Activated CD8-positive, alpha-beta memory T cell treated with anti-CD3 and anti-CD28 coated beads, Interleukin-2, amount 50 U/mL, for 1 hour (primary cell): Measurements from ENCODE around the gene INHA.

Experiments
- DNase-seq: peaks from one replicate; pipeline ENCODE4 v3.0.0-alpha.2; 2020; ENCODE audit errors: extremely low read depth

INHA gene

DNA sequence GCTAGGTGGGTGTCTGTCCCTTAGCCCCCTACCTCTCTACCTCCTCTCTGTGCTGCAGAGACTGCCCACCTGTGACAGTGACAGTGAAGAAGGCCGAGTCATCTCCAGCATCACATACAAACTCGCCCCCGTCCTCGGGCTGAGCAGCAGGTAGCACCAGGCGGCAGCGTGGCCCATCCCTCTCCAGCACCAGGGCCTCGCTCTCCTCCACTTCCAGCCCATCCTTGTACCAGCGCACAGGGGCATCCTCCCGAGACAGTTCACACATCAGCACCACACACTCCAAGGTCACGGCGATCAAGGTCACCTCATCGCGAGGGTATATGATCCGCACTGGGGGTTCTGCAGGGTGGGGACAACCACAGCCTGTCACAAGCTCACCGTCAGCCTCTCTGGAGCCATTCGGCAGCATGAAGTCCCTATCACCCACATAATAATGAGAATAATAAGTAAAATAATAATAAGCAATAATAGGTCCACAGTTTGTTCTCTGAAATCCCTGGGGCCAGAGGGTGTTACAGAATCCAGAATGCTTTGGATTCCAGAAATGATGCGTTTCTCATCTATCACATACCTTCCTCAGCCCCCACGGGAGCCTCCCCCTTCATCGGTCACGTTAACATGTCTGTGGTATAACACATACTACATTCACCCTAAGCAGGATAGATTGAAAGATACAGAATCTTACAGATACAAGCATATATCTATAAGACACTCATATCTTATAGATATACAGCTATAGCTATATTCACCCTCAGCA is 12.8 kb upstream of the INHA start:
- DNase-seq = no peak

DNA sequence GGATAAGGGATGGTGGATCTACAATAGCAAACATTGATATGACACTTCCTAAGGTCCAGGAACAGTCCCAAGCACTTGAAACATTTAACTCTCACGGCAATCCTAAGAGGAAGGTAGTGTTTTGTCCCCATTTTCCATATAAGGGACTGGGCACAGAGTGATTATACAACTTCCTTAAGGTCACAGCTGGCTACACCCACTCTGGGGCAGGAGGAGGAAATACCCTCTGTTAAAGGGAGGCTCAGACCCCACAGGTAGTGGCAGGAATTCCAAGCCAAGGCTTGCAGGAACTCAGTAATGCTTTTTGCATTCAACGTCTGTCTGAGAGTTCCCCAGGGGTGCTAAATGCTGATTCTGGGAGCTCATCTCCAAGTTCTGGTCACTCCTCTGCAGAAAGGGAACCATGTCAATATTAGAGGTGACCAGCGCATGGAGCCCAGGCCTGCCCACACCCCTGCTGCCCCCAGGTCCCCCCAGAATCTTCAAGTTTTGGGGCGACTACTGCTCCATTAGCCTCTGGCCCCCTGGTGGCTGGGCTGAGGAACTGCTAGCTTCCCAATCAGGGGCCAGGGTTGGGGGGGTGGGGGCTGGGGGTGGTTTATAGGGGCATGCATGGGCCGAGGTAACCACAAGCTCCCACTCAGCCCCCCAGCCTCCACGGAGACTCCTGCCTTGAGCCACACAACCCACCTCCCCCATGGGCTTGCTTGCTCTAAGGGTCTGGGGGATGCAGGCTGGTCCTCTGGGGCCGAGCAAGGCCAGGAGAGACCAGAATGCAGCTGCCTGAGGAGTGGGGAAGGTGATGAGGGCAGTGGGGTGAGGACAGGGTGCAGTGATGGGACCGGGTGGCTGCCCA is 11.8 kb upstream of the INHA start:
- no peak for DNase-seq

DNA sequence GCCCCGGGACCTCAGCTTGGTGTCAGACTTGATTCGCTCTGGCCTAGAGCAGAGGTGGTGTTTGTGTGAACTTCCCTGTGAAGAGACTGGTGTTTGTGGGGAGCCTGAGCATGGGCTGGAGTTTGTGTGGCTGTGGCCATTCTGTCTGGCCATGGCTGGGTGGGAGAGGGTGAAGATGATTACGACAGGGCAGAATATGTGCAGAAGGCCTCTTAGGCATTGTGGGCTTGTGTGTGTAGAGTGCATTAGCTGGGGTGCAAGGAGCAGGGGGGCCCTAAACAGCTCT is 11.3 kb upstream of the INHA start:
- DNase-seq = no peak

DNA sequence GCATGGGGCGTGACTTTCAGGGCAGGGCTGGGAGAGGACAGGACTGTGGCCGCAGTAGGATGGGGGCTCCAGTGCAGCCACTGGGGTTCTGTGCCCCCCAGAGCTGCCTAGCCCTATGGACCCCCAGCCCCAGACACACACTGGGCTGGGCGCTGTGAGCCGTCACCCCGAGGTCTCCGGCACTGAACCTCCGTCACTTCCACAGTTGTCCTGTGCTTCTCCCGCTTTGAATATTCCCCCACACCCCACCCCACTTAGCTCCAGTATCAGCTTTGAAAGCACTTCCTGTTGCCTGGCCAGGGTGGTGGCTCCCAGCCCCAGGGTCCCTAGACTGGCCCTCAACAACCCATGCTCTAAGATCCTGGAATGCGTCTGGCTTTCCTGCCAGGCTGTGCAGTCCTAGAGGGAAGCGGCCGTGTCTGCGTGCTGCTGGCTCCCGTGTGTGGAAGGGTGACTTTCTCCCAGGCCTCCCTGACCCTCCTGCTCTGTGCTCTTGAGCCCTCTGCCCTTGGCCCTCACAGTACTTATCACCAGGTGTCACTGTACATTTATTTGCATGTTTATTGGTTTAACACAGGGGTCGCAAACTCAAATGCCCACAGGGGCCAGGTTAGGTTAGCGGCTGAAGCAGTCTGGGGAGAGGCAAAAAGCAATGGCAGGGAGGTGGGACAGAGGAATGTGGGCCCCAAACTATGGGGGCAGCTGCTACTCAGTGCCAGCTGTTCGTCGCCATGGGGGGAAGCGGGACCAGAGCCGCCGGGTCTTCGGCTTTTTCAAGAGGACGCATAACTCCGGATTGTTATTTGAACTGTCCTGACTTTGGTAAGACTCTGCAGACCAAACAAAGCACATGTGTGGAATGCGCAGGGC is 10.7 kb upstream of the INHA start:
- no peak for DNase-seq

DNA sequence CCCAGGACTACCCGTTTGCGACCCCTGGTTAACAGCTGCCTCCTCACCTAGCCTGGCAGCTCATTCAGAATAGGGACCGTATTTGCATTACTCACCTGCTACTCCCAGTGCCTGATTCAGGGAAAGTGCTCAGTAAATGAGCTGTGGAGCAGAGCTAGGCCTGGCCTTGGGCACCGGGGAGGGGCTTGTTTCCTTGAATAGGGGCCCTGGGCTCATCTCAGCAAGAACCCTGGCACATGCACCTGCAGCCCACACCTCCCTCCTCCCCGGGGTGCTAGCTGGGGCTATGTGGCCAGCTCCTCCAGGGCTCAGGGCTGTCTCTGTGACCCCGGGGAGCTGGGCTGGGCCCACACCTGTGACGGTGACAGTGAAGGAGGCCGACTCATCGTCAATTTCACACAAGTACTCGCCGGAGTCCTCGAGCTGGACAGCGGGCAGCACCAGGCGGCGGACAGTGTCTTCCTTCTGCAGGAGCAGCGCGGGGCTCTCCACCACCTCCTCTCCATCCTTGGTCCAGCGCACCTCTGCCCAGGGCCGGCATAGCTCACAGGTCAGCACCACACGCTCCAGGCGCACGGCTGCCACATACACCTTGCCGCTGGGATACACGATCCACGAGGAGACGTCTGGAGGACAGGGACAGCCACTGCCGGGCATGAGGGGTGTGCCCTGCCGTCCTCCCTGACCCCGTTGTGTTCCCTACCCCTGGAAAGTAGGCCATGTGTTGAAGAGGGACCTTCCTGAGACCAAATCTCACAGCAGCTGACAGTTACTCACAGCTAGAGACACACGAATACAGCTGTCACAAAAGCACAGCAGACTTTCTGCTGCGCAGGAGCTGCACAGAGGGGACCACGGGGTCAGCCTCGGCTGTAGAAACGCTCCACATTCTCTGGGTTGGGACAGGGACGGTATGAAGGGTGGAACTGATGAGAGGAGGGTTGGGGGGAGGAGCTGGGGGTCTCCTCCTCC is 9.8 kb upstream of the INHA start:
- no peak for DNase-seq

DNA sequence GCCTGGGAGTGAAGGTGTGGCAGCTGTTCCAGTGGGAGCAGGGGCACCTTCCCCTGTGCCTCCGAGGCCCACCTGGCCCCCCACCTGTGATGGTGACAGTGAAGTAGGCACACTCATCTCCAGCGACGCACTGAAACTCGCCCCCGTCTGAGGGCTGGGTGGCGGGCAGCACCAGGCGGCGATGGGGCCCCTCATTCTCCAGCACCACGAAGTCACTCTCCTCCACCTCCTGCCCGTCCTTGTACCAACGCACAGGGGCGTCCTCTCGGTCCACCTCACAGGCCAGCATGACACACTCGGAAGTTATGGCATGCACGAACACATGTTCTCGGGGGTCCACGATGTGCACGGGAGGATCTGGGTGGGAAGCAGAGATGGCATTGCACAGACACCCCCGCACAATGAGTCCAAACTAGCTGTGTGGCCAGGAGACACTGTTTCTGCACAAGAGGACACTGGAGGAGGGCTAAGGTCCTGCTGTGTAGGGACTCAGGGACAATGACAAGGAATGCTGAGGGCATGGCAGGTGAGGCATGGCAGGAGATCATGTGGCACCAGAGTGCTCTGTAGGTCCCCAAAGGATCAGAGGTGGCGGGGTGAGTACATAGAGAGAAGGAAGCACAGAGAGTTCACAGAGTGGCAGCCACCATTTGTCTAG is 8.7 kb upstream of the INHA start:
- no peak for DNase-seq

DNA sequence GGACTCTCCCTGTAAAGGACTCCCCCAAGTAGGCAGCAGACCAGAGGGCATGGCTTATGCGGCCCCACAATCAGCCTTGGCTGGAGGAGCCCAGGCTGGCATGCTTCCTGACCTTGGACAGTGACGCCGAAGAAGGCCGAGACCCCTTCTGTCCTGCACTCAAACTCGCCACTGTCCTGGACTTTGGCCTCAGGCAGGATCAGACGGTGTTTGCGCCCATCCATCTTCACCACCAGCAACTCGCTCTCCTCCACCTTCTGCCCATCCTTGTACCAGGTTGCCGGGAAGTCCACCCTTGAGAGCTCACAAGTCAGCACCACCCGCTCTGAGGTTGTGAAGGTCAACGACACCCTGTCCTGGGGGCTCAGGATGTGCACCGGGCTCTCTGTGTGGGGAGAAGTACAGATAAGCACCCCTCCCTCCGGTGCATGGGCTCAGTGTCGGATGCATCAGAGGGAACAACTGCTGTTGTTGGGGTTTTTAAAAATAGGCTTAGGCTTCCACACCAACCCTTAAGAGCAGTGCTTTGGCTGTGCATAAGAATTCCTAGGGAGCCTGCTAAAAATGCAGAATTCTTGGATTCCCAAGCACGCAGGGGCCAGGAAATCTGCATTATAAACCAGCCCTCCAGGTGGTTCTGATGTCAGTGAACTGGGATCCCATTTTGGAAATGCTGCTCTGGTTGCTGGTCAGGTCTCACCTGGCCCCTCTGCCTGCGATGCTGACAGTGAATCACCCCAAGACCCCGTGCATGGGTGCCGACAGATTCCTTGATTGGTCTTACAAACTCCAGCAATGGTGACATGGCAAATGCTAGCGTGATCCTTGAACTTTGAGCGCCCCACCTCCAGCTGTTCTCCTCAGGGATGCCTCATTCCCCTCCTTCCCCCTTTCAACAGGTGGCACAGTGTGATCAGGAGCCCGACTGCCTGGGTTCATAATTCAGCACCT is 6.7 kb upstream of the INHA start:
- DNase-seq = no peak

DNA sequence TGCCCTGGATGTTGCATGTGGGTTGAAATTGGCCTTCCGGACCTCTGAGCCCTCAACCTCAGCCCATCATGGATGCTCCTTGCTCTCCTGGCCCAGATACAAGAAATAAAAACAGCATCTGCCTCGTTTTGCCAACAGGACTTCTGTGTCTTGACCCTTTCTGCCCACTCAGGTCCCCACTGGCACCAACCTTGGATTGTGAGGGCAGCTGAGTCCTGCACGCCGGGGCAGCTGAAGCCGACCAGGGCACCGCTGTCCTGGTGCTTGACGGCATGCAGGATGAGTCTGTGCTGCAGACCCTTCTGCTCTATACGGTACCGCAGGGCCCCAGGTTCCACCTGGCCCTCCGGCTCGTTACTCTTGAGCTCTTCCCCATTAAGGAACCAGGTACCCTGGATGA is 5.5 kb upstream of the INHA start:
- DNase-seq = no peak

DNA sequence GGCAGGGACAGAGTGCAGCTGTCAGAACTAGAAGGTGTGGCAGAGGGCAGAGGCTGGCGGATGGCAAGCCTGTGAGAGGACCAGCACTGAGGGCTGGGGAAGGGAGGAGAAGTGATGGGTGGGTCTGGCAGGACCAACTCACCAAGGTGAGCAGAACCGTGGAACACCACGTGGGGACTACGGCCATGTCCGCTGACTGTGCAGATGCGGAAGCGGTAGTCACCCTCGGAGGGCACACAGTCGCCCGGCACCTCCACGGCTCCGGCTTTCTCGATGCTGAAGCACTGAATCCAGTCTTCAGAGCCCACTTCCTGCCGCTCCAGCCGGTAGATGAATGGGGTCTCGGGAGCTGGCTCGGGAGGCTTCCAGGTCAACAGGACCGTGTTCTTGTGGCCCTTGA is 5.0 kb upstream of the INHA start:
- no peak for DNase-seq

DNA sequence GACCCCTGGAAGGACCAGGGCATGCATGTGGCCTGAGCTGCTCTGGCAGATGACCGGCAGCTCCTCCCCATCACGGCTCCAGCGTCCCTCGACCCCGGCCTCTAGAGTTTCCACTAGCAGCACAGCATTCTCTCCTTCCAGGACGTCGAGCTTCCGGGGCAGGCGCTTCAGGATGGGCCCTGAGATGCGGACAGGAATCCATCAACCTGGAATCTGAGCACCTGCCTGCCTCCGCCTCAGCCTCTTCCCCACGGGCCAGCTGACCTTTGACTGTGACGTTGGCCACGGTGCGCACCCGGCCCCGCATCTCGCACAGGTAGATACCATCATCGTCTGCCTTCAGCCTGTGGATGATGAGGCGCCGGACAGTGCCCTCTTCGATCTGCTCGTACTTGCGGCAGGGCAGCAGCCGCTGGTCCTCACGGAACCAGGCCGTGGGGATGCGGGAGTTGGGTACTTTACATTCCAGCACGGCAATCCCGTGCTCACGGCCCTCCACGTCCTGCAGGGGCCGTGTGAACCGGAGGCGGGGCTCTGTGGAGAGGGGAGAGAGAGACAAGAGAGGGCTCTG is 4.2 kb upstream of the INHA start:
- no peak for DNase-seq

DNA sequence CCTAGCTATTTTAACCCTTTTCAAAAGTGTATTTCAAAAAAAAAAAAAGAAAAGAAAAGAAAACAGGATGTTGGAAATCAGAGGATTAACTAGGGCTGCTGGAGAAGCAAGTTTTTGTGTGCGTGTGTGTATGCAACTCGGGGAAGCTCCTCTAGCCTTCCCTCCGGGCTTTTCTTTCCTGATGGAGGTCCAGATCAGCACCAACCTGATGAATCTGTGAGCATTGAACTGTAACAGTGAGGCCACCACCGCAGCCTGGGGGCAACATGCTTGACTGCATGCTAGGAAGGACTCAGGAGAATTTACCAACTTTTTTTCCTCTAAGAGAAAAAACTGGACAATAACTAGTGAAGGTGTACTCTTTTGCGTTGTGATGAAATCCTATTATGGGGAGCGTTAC is 3.1 kb upstream of the INHA start:
- no peak for DNase-seq

DNA sequence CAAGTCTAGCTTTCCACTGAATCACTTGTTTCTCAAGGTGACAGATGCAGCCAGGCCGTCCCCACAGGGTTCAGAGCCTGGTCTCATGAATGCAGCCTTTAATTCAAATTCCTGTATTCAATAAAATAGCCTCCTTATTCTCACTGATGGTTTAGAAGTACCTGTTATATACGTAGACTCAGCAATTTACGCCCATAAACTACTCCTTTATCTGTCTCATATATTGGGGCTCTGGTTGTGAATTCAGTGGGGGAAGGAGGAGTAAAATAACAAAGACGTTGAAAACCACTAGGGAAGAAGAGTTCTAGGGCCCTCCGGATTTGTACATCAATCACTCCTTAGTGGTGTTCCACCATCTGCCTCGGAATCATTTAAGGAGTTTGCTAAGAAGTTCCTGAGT is 2.5 kb upstream of the INHA start:
- no peak for DNase-seq

DNA sequence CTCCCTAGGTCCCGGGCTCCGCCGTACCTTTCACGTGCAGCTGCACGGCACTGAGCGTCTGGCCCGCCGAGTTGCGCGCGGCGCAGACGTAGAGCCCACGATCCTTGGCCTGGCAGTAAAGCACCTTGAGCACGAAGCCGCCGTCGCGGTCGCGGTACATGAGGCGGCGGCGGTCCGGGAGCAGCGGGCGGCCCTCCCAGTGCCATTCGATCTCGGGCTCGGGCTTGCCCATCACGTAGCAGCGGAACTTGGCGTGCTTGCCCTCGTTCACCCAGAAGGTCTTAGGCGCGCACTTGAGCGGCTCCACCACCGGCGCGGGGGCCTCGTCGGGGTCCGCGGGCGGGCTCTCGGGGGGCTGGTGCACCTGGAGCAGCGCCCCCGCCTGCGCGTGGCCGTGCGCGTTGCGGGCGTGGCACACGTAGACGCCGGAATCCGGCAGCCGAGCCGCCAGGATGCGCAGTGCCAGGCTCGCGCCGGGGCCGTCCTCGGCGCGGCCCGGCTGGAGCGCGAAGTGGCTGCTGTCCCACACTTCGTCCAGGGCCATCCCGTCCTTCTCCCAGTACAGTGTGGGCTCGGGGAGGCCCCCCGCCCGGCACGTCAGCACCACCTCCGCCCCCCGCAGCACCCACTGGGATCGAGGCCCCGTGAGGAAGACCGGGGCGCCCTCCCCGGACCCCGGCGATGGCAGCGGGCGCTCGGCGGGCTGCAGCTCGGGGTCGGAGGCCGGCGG is 1.8 kb upstream of the INHA start:
- DNase-seq = no peak

DNA sequence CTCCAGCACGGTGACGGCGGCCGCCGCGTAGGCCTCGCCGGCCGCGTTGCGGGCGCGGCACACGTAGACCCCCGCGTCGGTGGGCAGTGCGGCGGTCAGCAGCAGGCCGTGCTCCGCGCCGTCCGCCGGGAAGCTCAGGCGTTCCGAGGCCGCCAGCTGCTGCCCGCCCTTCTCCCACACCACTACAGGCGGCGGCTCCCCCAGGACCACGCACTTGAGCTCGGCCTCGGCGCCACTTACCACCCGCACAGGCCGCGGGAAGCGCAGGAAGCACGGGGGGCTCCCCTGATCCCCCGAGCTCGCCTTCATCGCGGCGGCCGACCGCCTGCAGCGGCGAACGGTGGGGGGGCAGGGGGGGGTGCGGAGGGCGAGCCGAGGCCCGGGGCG is 1.2 kb upstream of the INHA start:
- no peak for DNase-seq

DNA sequence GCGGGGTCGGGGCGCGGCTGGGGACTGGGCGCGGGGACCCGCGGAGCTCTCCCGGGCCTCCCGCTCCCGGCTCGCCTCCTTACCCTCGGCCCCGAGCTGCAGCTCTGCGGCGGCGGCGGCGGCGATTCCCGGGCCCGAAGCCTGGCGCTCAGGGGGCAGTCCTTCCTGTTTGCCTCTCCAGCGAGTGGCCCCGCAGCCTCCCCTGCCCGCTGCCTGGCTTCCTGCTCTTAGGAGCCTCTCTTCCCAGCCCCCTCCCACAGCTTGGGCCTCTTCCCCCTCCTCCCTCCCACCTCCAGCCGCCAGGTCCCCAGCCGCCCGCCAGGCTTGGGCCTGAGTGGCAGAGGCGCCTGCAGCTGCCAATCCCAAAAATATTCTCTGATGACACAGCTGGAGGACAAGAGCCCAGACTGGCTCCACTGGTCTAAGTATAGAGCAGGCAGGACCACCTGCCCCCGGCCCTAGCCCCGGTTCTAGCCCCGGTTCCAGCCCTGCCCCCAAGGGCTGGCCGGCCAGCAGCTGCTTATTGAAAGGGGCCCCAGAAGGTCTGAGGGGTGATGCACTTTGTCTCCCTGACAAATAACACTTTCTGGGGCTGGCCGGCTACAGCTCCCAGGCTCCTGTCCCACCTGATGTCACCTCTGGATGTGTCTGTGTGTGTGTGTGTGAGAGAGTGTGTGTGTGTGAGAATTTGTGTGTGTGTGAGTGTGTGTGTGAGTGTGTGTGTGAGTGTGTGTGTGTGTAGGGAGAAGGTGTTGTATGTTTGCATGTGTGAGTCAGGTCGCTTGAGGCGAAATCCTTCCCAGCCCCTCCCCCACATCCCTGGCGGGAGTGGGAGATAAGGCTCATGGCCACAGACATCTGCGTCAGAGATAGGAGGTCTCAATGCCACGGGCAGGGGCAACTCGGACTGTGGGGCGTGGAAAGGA is 536 bp upstream of the INHA start, which contains the start of gene OBSL1:
TSS of gene OBSL1 (minus strand) at position 229 of the 926 bp plus-strand sequence. CDS start 307 bp downstream, outside the sequence.
- no peak for DNase-seq

DNA sequence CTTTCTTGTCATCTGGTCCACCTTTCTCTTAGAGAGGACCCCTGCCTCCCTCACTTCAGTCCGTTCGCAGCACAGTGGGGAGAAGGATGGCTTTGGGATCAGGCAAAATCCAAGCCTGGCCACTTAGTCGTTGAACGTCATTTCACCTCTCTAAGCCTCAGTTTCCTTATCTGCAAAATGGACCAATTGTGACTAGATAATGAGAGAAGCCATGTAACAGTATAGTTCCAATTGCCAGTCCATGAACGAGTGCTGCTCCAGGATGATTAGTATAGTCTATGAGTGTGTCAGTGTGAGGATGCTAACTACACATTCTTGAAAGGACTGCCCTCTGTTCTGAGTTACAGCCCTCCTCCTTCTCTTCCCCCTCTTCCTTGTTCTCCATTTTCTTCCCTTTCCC is 1.1 kb downstream of the INHA start:
- DNase-seq = no peak
